Right forelimb (tissue), 1 donor: Measurements from ENCODE around the gene ITPA.

Experiments used
- DNase-seq: peaks from one replicate; pipeline ENCODE4 v3.0.0-alpha.2; 2018

Gene ITPA

GRCh38 chr20:3247638-3248037, 38.3 kb downstream of the ITPA start:
- DNase-seq = no peak

GRCh38 chr20:3248167-3248992, 39.1 kb downstream of the ITPA start:
- peak; percentile 55 for DNase-seq

GRCh38 chr20:3248993-3249347, 39.7 kb downstream of the ITPA start:
- no peak for DNase-seq

- DNase-seq = no peak
Observed at GRCh38 chr20:3250091-3250504, 40.8 kb downstream of the ITPA start.

- no peak for DNase-seq
Observed at GRCh38 chr20:3251806-3252205, 42.5 kb downstream of the ITPA start.

- no peak for DNase-seq
Observed at GRCh38 chr20:3255728-3256127, 46.4 kb downstream of the ITPA start.

- DNase-seq = no peak
Observed at GRCh38 chr20:3258429-3258828, 49.1 kb downstream of the ITPA start.

- no peak for DNase-seq
Observed at GRCh38 chr20:3262566-3262965, 53.3 kb downstream of the ITPA start.

GRCh38 chr20:3270051-3270450, 60.8 kb downstream of the ITPA start:
- no peak for DNase-seq

GRCh38 chr20:3273371-3273770, 64.1 kb downstream of the ITPA start:
- DNase-seq = no peak
